Spinal cord (tissue), 10 donors: ENCODE data around the gene TARS3. TPM values are rescaled to one million over a fixed set of nuclear protein-coding genes. Genes with fewer than 3 reads are reported as not detected.

Experiments
- DNase-seq, 6 donors: peaks; one replicate each; pipeline versions ENCODE4 v3.0.0 to v3.0.0-alpha.2; 2013 to 2015; ENCODE audit warnings: low spot score in 6 of 6, low read depth in 4 of 6
- H3K27ac ChIP-seq: one replicate; pipeline ENCODE4 v1.5.1; 2013; ENCODE audit warnings: low read depth, low read length, control low read depth
- H3K27me3 ChIP-seq: one replicate; pipeline ENCODE4 v1.6.1; 2013; ENCODE audit warnings: low read length; ENCODE audit not compliant: control insufficient read depth, insufficient read depth
- H3K36me3 ChIP-seq: one replicate; pipeline ENCODE4 v1.6.1; 2013; ENCODE audit warnings: low read length; ENCODE audit not compliant: control insufficient read depth, insufficient read depth
- H3K4me1 ChIP-seq: one replicate; pipeline ENCODE4 v1.6.1; 2013; ENCODE audit warnings: low read length; ENCODE audit not compliant: control insufficient read depth, insufficient read depth
- H3K4me3 ChIP-seq: one replicate; pipeline ENCODE4 v1.5.1; 2013; ENCODE audit warnings: low read depth, low read length, control low read depth
- H3K9me3 ChIP-seq: one replicate; pipeline ENCODE4 v1.6.1; 2013; ENCODE audit warnings: low read length; ENCODE audit not compliant: control insufficient read depth, insufficient read depth
- WGBS: methylation state at CpG from one replicate; pipeline ENCODE4 v1.1.5; 2013; ENCODE audit warnings: missing lambda C conversion rate; ENCODE audit not compliant: insufficient coverage; 5-methylcytosine and 5-hydroxymethylcytosine counted together
- polyA plus RNA-seq, 2 donors: library from polyadenylated mRNA; unstranded; fragments of 120-200 nt; gene quantifications; one replicate each; pipeline ENCODE4 v1.2.1, GENCODE V29; 2013; ENCODE audit not compliant: insufficient read length in 2 of 2
- total RNA-seq, 2 donors: library from RNA; depleted of rRNA in 1 of 2; stranded (reverse); fragments of 120-200 nt in 1 of 2; fragments of >200 nt in 1 of 2; gene quantifications; one replicate each; pipeline versions ENCODE4 v1.2.3 to v1.2.4, GENCODE V29; 2013 to 2014
- donor health status: healthy.

The TARS3 gene
- total and polyA plus RNA-seq, 4 donors = 26.0 to 38.7 (median 31.4) TPM

DNA sequence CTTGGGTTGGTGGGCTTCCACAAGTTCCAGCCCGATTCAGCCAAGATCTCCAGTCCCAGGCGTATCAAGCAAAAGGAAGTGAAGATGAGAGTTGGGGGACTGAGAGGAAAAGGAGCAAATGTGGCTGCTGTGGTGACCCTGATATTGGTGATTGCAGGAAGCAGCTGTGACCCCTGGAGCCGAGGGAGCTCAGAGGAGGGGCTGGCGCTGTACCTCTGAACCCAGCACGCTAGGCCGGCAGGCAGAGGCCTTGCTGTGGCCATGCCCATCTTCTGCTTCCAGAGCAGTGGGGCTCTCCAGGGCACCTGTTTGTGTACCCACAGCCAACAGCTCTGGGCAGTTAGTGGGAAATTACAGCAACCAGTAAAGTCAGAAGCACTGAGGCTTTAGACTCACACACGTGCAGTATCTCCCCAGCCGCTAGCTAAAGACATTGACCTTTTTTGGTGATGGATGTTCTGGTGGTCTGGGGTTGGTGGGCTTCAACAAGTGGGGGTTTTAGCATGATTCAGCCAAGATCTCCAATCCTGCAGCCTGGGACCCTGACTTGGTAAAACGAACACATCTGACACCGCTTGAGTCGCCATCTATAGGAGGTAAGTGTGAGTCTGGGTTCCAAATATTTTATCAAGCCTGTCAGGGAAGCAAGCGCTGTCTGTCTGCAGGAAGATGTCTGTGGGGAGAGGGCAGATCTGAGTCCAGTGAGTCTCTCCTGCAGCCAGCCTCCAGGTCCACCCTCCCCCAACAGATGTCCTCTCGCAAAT is 105.2 kb downstream of the TARS3 start:
- H3K9me3 ChIP-seq = no peaks in the 10 kb centered on the region
- no peak overlapping the region for H3K27ac ChIP-seq
- H3K4me1 ChIP-seq = peaks cover 38% of the 10 kb centered on the region
- peaks cover 5% of the 10 kb centered on the region for H3K36me3 ChIP-seq
- no peaks in the 10 kb centered on the region for H3K27me3 ChIP-seq
- no peak overlapping the region for H3K4me3 ChIP-seq
- DNase-seq = no peak
- WGBS = 81% methylated on average over 11 of the region's 13 CpGs

DNA sequence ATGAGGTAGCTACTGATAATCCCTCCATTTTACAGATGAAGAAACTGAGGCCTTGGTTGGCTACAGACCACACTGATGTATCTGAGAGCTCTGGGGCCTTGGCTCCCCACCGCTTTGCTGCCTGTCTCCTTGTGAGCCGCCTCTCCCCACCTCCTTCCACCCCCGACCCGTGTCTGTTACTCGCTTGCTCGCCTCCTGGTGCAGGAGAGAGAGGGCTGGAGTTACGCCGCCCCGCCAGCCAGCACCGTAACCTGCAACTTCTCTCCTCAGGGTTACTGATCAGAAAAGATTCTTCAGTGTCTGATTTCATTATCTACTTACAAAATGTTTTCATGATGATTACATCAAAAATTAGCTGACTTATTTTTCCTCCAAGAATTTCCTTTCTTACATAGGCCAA is 106.2 kb downstream of the TARS3 start:
- WGBS = 93% methylated on average over 3 of the region's 10 CpGs
- DNase-seq = no peak
- Histone ChIP-seq H3K36me3 (peaks cover 5% of the 10 kb centered on the region), H3K9me3 (no peaks in the 10 kb centered on the region), H3K4me3 (no peak overlapping the region), H3K27me3 (no peaks in the 10 kb centered on the region), H3K4me1 (peaks cover 47% of the 10 kb centered on the region), H3K27ac (no peak overlapping the region)

DNA sequence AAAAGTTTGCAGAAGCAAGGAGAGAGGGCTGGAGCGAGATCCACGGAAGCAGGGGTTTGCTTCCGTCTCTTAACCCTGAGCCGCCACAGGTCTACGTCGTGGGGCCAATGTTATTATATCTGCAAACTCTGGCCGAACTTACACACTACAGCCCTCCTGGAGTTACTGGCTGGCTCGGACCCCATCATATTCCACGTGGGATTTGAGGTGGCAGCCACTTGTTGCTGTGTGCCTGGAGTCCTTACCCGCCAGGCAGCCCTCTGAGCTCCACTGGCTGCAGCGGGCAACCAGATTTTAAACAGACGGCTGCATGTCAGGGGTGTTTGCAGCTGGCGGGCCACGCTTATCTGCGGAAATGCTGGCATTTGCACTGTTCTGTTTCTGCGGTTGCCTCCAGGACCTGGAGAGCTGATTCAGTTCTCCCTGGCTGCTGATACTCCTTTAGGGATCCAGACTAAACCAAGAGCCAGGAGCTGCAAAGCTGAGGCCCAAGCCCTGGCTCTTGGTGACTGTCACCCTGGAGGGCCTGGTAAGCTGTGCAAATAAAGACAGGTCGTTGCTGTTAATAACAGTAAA is 106.8 kb downstream of the TARS3 start:
- Histone ChIP-seq H3K27ac (no peak overlapping the region), H3K4me3 (no peak overlapping the region), H3K27me3 (no peaks in the 10 kb centered on the region), H3K4me1 (peaks cover 53% of the 10 kb centered on the region), H3K9me3 (no peaks in the 10 kb centered on the region), H3K36me3 (peaks cover 5% of the 10 kb centered on the region)
- WGBS = 89% methylated on average over 17 of the region's 17 CpGs
- DNase-seq = no peak

DNA sequence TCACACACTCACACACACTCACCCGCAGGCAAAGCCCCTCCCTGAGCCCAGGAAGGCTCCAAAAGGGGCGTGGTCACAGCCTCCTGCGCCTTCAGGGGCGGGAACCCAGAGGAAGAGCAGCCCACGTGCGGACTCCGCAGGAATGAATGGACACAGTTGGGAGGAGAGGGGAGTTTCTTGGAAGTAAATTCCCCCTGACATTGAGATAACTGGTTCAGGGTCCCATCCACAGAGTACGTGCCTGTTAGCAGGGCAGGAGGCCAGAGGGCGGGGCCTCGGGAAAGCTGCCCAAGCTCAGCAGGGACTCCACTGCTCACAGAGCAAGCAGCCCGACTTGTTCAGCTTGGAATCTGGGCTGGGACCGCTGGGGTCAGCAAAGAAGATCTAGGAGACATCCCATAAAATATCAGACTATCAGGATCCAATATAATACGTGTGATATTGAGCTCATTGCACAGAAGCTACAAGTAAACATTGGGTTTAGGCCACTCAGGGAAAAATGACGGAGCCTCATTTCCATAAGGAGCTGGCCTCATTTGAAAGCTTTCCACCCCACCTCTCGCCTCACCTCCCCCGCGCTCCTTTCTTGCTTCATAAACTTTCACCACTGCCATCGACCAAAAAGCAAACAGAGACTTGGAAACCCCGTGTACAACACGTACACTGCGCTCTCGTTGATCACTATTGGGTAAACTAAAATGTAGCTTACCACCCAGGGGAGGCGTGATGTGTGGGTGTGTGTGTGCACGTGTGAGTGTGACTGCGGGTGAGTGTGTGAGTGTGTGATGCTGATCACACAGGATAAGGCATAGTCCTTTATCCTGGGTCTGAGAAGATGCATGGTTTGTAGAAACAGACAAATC is 108.1 kb downstream of the TARS3 start:
- Histone ChIP-seq H3K9me3 (no peaks in the 10 kb centered on the region), H3K27ac (no peak overlapping the region), H3K36me3 (peaks cover 5% of the 10 kb centered on the region), H3K27me3 (no peaks in the 10 kb centered on the region), H3K4me1 (peaks cover 62% of the 10 kb centered on the region), H3K4me3 (no peak overlapping the region)
- WGBS = 36% methylated on average over 18 of the region's 25 CpGs
- DNase-seq = peak in 2 of 6 donors; percentile 39 to 73

DNA sequence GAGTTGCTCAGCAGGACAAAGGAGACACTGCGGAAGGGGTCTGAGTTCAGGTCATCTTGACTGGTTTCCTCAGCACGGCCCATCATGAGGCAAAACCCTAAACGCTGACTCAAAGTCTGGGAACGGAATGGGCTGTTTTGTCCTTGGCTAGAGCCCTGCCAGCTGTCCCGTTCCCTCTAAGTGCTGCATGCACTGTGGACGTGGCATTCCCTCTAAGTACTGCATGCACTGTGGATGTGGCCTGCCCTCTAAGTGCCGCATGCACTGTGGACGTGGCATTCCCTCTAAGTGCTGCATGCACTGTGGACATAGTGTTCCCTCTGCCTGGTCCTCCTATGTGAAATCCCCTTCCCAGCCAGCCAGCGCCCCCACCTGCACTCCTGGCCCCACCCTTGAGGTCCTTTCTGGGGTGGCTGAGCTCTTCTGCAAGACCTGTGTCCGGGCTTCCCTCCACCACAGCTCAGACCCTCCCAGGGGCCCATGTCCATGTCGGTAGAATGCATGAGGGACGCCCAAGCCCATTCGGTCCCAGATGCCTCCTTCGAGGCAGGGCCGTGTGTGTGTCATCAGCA is 108.8 kb downstream of the TARS3 start:
- H3K4me3 ChIP-seq = no peak overlapping the region
- H3K9me3 ChIP-seq = no peaks in the 10 kb centered on the region
- 58% methylated on average over 15 of the region's 15 CpGs for WGBS
- no peak for DNase-seq
- no peaks in the 10 kb centered on the region for H3K27me3 ChIP-seq
- H3K4me1 ChIP-seq = peaks cover 69% of the 10 kb centered on the region
- peaks cover 3% of the 10 kb centered on the region for H3K36me3 ChIP-seq
- no peak overlapping the region for H3K27ac ChIP-seq

DNA sequence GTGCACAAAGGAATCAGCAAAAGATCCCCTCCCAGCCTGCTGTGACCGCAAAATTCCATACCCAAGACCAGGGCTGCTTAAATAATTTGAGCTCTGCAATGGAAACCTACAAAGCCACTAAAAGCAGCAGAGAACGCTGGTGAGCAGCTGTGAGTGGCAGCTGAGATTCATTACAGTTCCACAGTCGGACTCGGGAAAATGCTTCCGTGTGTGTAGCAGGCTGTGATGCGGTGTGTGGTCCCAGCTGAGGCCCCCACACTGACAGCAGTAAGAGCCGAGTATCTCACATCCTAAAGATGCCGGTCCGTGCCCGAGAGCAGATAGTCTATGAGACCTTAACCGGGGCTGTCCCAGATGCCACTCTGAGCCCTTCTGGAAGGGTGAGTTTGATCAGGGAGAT is 109.5 kb downstream of the TARS3 start:
- H3K4me1 ChIP-seq = peaks cover 76% of the 10 kb centered on the region
- DNase-seq = peak in 1 of 6 donors; percentile 57

DNA sequence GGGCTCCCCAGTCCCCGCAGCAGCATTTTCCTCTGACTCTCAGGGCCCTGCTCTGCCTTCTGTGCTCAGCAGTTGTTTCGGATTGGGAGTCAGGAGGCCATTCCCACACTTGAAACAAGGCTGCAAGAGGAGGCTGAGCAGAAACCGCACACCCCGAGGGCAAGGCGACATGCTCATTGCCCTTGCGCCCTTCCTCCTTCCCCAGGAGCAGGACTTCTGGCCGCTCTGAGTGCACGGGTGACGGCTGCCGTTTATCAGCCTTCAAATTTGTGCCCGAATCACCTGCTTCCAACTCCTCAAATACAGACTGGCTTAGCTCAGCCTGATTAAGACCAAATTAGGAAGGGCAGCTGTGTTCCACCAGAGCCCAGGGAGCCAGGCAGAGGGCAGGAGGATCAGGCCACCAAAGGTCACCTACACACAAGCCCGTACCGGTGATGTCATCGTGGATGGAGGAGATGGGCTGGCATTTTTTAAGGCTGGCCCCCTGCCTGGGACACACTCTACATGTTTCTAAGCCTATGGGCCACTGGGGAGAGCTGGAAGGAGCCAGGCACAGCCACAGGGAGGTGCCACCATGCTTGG is 110.2 kb downstream of the TARS3 start:
- no peaks in the 10 kb centered on the region for H3K9me3 ChIP-seq
- no peak overlapping the region for H3K27ac ChIP-seq
- DNase-seq = no peak
- peaks cover 80% of the 10 kb centered on the region for H3K4me1 ChIP-seq
- no peak overlapping the region for H3K4me3 ChIP-seq
- WGBS = 77% methylated on average over 14 of the region's 14 CpGs
- peaks cover 3% of the 10 kb centered on the region for H3K36me3 ChIP-seq
- no peaks in the 10 kb centered on the region for H3K27me3 ChIP-seq

More for the DNA sequence above, 109.5 kb downstream of the TARS3 start:
- Histone ChIP-seq H3K9me3 (no peaks in the 10 kb centered on the region), H3K36me3 (peaks cover 3% of the 10 kb centered on the region), H3K27ac (no peak overlapping the region), H3K27me3 (no peaks in the 10 kb centered on the region), H3K4me3 (no peak overlapping the region)
- whole genome bisulfite sequencing = 74% methylated on average over 10 of the region's 11 CpGs

DNA sequence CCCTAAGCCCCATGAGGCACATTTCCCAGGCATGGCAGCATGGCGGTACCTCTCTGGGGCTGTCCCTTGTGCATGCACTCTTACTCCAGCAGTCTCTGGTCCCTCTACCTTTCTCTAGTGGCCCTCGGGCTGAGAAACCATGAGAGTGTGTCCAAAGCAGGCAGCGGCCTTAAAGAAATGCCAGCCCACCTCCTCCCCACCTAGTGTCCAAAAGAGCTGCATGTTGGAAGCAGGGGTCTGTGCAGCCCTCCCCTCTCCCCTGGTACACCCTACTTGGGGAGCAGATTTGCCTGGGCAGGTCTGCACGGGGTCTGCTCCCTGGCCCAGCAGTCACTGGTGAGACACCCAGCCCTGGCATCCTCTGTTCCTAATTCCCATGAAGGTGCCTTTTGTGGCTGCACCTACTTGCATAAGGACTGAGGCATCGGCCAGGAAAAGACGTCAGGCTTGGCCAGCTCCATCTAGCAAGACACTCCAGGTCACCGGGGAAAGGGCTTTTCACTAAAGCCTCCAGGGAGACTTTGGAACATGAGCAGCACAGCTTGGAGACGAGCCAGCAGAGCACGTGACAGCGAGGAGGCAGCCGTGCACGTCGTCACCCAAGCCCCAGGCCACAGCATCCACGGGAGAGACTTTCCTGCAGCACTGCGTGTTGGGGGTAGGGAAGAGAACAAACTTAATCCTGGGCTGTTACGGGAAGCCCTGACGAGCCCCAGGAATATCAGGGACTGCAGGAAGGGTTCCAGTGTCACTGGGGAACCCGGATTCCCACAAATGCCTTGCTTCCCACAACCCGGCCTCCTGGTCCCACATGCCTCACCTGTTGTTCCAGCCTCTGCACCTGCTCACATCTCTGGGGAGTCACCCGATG is 110.9 kb downstream of the TARS3 start:
- Histone ChIP-seq H3K4me1 (peaks cover 78% of the 10 kb centered on the region), H3K27me3 (no peaks in the 10 kb centered on the region), H3K9me3 (no peaks in the 10 kb centered on the region), H3K27ac (peak overlapping the region; percentile 15), H3K36me3 (peaks cover 3% of the 10 kb centered on the region), H3K4me3 (no peak overlapping the region)
- DNase-seq = peak in 5 of 6 donors; percentile 47 to 90 (median 58)
- 37% methylated on average over 20 of the region's 20 CpGs for WGBS
